Activated CD8-positive, alpha-beta memory T cell treated with anti-CD3 and anti-CD28 coated beads for 48 hours (primary cell): ENCODE measurements around the gene TMEM47.

Experiments
- DNase-seq, 3 experiments: peaks; one replicate each; pipeline ENCODE4 v3.0.0-alpha.2; 2020; ENCODE audit warnings: low read depth in 2 of 3, low spot score in 2 of 3

Gene TMEM47

DNA sequence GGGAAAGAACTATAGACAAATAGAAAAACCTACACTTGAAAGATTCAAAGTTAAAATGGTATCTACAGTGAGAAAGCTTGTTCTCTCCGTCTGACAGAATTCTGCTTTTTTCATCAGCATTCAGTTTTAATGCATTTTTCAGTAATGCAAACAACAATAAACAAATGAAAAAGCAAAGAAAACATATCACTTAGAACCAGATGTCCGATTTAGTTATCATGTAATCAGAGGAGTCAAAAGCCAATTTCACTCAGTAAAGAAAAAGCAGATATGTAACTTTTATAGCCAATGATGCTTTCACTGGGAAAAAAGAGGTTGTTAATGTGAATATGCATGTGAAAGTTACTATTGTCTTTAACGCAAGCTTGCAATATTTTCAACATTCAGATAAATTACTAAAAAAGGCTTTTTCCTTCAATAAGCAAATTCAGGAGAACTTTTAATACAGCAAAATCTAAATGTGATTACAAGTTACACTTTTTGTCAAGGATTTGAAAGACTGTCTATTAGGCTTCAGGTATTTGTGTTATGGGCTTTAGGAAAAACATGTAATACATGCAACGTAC lies 70.7 kb downstream of the TMEM47 start:
- DNase-seq, result no peak

DNA sequence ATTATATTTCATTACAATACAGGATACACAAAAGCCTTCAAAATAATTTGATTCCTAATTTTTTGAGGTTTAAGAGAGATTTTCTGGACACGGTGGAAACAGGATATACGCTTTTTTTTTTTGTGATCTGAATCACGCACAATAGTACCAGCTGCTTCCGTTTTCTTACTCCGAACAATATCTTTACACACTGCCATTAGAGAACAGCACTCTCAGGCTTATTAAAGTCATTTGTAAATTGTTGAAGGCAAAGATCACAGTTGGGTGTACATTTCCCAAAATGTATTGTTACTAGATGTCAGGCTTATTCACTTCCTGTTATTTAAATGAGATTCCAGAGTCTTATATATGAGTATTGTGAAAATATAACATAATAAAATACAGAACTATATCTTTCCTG lies 71.5 kb downstream of the TMEM47 start:
- no peak for DNase-seq

DNA sequence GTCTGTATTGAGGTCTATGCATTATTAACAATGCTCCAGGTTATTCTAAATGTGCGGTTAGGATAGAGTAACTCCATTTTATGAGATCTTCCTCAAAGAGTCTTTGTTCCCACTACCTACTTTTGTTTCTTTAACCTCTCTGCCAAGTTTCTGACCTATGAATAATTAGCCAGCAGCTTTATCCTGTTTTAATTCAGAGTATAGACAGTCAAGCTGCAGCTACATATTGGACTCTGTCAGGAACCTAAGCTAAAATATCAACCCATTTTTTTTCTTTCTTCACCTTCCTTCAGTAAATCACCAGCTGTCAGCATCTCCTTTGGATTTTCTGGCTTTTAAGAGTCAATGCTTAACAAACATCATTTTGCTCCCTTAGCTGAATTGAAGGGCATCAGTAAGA lies 72.3 kb downstream of the TMEM47 start:
- no peak for DNase-seq

DNA sequence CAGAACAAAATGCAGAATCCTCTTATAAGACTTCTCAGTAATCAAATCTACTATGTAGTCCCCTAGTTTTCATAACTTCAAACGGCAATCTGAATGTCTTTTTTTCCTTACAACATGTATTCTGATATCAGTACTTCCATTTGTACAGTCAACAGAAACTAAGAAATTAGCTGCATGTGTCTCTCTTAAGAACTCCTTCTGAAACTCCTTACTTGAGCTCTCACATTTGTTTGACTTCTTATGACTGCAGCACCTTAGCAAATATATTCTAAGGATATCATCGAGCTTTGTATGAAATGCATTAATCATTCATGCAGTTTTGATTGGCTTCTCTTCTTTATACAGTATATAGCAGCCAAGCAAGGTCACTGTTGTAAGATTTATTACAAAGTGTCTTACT lies 77.0 kb downstream of the TMEM47 start:
- DNase-seq, result no peak

DNA sequence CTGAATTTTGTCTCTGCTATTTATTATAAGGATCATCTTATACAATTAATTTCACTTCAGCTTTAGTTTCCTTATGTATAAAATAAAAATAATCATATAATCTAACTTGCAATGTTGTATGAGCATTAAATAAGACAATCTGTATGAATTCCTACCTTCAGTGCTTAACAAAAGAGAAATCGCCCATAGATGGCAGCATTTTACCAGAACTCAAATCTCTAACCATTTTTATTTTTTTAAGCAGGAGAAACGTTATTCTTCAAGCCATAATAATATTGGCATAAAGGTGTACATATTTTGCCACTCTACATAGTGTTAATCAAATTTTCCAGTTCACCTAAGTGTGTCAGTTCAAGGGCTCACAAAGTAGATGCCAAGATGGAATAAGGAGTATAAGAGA lies 78.8 kb downstream of the TMEM47 start:
- no peak for DNase-seq
